Measurements from ENCODE around the gene LMO3.

DNA sequence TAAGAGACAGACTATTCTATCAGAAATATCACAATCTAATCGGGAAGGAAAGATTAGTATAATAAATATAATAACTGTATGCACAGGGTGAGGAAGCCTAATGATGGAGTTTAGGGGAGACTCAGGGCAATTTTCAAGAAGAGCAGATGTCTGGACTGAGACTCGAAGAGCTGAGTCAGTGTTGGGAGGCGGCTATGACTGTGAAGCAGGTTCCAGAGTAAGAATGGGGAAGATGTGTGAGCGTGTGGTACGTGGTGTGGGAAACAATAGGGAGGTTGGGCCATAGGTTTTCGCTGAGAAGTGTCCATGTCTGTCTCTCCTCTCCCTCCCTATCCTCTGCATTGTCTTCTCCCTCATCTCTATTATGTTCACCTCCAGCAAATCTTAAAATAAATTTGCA, 85.6 kb downstream of the LMO3 start:
- TF ChIP-seq, protein P1, sequence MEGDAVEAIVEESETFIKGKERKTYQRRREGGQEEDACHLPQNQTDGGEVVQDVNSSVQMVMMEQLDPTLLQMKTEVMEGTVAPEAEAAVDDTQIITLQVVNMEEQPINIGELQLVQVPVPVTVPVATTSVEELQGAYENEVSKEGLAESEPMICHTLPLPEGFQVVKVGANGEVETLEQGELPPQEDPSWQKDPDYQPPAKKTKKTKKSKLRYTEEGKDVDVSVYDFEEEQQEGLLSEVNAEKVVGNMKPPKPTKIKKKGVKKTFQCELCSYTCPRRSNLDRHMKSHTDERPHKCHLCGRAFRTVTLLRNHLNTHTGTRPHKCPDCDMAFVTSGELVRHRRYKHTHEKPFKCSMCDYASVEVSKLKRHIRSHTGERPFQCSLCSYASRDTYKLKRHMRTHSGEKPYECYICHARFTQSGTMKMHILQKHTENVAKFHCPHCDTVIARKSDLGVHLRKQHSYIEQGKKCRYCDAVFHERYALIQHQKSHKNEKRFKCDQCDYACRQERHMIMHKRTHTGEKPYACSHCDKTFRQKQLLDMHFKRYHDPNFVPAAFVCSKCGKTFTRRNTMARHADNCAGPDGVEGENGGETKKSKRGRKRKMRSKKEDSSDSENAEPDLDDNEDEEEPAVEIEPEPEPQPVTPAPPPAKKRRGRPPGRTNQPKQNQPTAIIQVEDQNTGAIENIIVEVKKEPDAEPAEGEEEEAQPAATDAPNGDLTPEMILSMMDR (conservative IDR thresholded peaks at IDR 0.05; ENCODE audit: low read length) = no peak
- TF ChIP-seq EZH2phosphoT487 (IDR thresholded peaks at IDR 0.05; ENCODE audit: borderline replicate concordance) = no peak

Data from Loucy (cell line).